GM23248 (cell line): ENCODE results near the gene ADAM12. TPM values are rescaled to one million over a fixed set of nuclear protein-coding genes. Genes with fewer than 3 reads are reported as not detected.
A peak's percentile ranks its signal among the peaks of the same experiment; 100 is the strongest.

Source experiments
- DNase-seq: peaks from one replicate; pipeline ENCODE4 v3.0.0-alpha.2; 2015
- H2AFZ ChIP-seq: fragments of 200-600 bp; sonication (generic); 2 replicates; pipeline ENCODE4 v1.6.1; 2016; ENCODE audit warnings: antibody characterized with exemption
- H3F3A ChIP-seq: fragments of 200-600 bp; sonication (generic); 2 replicates; pipeline ENCODE4 v1.6.1; 2016; ENCODE audit warnings: mild to moderate bottlenecking, antibody characterized with exemption, mixed run types; ENCODE audit not compliant: insufficient read depth
- H3K27ac ChIP-seq: fragments of 200-600 bp; sonication (generic); 2 replicates; pipeline ENCODE4 v1.5.1; 2016; ENCODE audit warnings: mild to moderate bottlenecking
- H3K27me3 ChIP-seq: fragments of 200-600 bp; sonication (generic); replicated peaks from 2 replicates; pipeline ENCODE4 v1.6.1; 2016; ENCODE audit warnings: mild to moderate bottlenecking; ENCODE audit not compliant: insufficient read depth
- H3K36me3 ChIP-seq: fragments of 200-600 bp; sonication (generic); 2 replicates; pipeline ENCODE4 v1.6.1; 2016; ENCODE audit warnings: low read depth, mild to moderate bottlenecking
- H3K4me1 ChIP-seq: fragments of 200-600 bp; sonication (generic); 2 replicates; pipeline ENCODE4 v1.6.1; 2016; ENCODE audit warnings: mild to moderate bottlenecking; ENCODE audit not compliant: insufficient read depth
- H3K4me2 ChIP-seq: fragments of 200-600 bp; sonication (generic); one replicate; pipeline ENCODE4 v1.6.1; 2016; ENCODE audit warnings: mild to moderate bottlenecking; ENCODE audit not compliant: unreplicated experiment
- H3K4me3 ChIP-seq: fragments of 200-600 bp; sonication (generic); 2 replicates; pipeline ENCODE4 v1.5.1; 2016; ENCODE audit warnings: mild to moderate bottlenecking
- H3K79me2 ChIP-seq: fragments of 200-600 bp; sonication (generic); 2 replicates; pipeline ENCODE4 v1.6.1; 2016; ENCODE audit warnings: mild to moderate bottlenecking; ENCODE audit not compliant: insufficient read depth
- H3K9ac ChIP-seq: fragments of 200-600 bp; sonication (generic); 2 replicates; pipeline ENCODE4 v1.6.1; 2016; ENCODE audit warnings: mild to moderate bottlenecking
- H3K9me2 ChIP-seq: fragments of 200-600 bp; sonication (generic); 2 replicates; pipeline ENCODE4 v1.6.1; 2016; ENCODE audit warnings: mixed run types, mild to moderate bottlenecking, moderate library complexity; ENCODE audit not compliant: insufficient read depth
- H3K9me3 ChIP-seq: fragments of 200-600 bp; sonication (generic); one replicate; pipeline ENCODE4 v1.6.1; 2017; ENCODE audit warnings: low read depth
- H4K20me1 ChIP-seq: fragments of 200-600 bp; sonication (generic); 2 replicates; pipeline ENCODE4 v1.6.0; 2016; ENCODE audit not compliant: insufficient read depth
- EZH2 ChIP-seq: fragments of 200-600 bp; sonication (generic); IDR thresholded peaks from 2 replicates; pipeline ENCODE4 v1.6.1; 2018; ENCODE audit warnings: antibody characterized with exemption, mild to moderate bottlenecking; ENCODE audit not compliant: insufficient read depth, poor library complexity, severe bottlenecking
- EZH2phosphoT487 ChIP-seq: fragments of 200-600 bp; sonication (generic); IDR thresholded peaks from 2 replicates; pipeline ENCODE4 v1.6.1; 2018; ENCODE audit warnings: antibody characterized with exemption, moderate library complexity, mild to moderate bottlenecking, low read depth; ENCODE audit not compliant: insufficient read depth
- WGBS, 2 experiments: methylation state at CpG; one replicate each; pipeline ENCODE4 v1.1.6; 2015 to 2017; ENCODE audit warnings: low lambda C conversion rate in 2 of 2, low coverage in 1 of 2; ENCODE audit errors: missing lambda C conversion rate in 2 of 2; 5-methylcytosine and 5-hydroxymethylcytosine counted together
- in situ Hi-C: fragments of 300-500 bp; cut with MboI; formaldehyde crosslinking; loops from 2 replicates; pipeline ENCODE4 v1.15.0; 2020
- polyA plus RNA-seq: library from polyadenylated mRNA; unstranded; fragments of >200 nt; fragmentation: Nextera tagmentation; extraction: Ambion mirVana; gene quantifications from 2 replicates; pipeline ENCODE4 v1.2.1, GENCODE V29; 2016
- total RNA-seq: library from RNA; depleted of rRNA; stranded (reverse); fragments of >200 nt; shearing (Covaris generic); gene quantifications from 2 replicates; pipeline ENCODE4 v1.2.3, GENCODE V29; 2014

Gene ADAM12
- total and polyA plus RNA-seq, 2 experiments from 2014 or later = 58.4 to 127 TPM

DNA sequence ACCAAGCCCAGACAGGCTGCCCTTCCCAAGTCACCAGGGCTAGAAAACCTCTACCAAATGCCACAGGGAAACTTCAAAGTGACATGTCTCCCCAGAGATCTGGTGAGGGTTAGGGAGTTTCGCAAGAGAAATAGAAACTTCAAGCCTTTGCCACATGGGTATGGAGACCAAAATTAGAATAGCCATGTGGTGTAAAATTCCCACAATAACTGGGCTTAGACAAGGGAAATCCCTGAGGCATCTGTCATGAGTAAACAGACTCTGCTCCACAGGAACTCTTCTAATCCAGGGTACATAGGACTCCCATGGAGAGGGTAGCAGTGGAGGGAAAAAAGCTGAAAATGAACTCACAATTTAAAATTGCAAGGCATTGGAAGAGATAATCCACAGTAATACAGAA lies 14.3 kb downstream of the ADAM12 start:
- in situ Hi-C loops = no loop called here
- no peaks in the 10 kb centered on the region for H3K27me3 ChIP-seq
- no peak for TF ChIP-seq EZH2phosphoT487
- TF ChIP-seq EZH2 = no peak
- H4K20me1 ChIP-seq = no peaks in the 10 kb centered on the region
- H3K4me3 ChIP-seq = no peak overlapping the region
- no peaks in the 10 kb centered on the region for H3K9me2 ChIP-seq
- peak overlapping the region; percentile 35 for H3K27ac ChIP-seq
- no peak overlapping the region for H3K4me2 ChIP-seq
- 68 to 82% methylated on average over 1 of the region's 1 CpG for WGBS, 2 experiments
- peaks cover 28% of the 10 kb centered on the region for H3F3A ChIP-seq
- DNase-seq = peak; percentile 53
- H3K4me1 ChIP-seq = peaks cover 38% of the 10 kb centered on the region
- H3K9me3 ChIP-seq = no peaks in the 10 kb centered on the region
- no peak overlapping the region for H3K9ac ChIP-seq
- H2AFZ ChIP-seq = no peak overlapping the region
- peaks cover 100% of the 10 kb centered on the region for H3K79me2 ChIP-seq
- H3K36me3 ChIP-seq = peaks cover 7% of the 10 kb centered on the region

- Histone ChIP-seq H3K9me3 (no peaks in the 10 kb centered on the region), H3K79me2 (peaks cover 100% of the 10 kb centered on the region), H3K4me1 (peaks cover 38% of the 10 kb centered on the region), H3K27me3 (no peaks in the 10 kb centered on the region), H3K27ac (peak overlapping the region; percentile 35), H3K9me2 (no peaks in the 10 kb centered on the region), H3F3A (peaks cover 36% of the 10 kb centered on the region), H3K9ac (no peak overlapping the region), H3K4me3 (no peak overlapping the region), H3K4me2 (peak overlapping the region; percentile 2), H4K20me1 (no peaks in the 10 kb centered on the region), H2AFZ (no peak overlapping the region), H3K36me3 (peaks cover 7% of the 10 kb centered on the region)
- WGBS, 2 experiments = 58 to 61% methylated on average over 4 of the region's 4 CpGs
- peak; percentile 54 for DNase-seq
- in situ Hi-C loops = no loop called here
- TF ChIP-seq EZH2 (no peak), EZH2phosphoT487 (no peak)
These were observed 15.1 kb downstream of the ADAM12 start for GRCh38 chr10:126373147-126373546.

DNA sequence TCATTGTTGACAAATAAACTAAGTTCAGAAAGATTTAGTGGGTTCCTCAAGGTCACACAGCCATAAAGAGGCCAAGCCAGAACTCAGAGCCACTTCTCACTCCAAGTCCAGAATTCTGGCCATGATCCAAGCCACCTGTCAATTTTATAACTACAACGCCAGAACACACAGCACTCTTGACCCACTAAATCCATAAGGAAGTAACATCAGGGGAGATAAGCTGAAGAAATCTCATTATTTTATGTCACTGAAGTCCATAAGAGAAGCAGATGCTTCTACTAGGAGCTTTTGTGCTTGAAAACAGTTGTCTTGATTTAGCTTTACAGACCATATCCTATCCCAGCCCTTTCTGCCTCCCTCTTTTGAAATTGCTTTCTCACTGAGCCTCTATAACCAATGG lies 15.9 kb downstream of the ADAM12 start:
- Histone ChIP-seq H3K79me2 (peaks cover 100% of the 10 kb centered on the region), H3K4me3 (no peak overlapping the region), H3K27me3 (no peaks in the 10 kb centered on the region), H3K27ac (no peak overlapping the region), H3K9me2 (no peaks in the 10 kb centered on the region), H3K9me3 (no peaks in the 10 kb centered on the region), H3K4me1 (peaks cover 34% of the 10 kb centered on the region), H3F3A (peaks cover 42% of the 10 kb centered on the region), H4K20me1 (no peaks in the 10 kb centered on the region), H3K9ac (no peak overlapping the region), H2AFZ (no peak overlapping the region), H3K36me3 (peaks cover 7% of the 10 kb centered on the region), H3K4me2 (no peak overlapping the region)
- DNase-seq = no peak
- TF ChIP-seq EZH2 (no peak), EZH2phosphoT487 (no peak)
- in situ Hi-C loops = no loop called here
- WGBS, 2 experiments = 90 to 95% methylated on average over 1 of the region's 1 CpG

DNA sequence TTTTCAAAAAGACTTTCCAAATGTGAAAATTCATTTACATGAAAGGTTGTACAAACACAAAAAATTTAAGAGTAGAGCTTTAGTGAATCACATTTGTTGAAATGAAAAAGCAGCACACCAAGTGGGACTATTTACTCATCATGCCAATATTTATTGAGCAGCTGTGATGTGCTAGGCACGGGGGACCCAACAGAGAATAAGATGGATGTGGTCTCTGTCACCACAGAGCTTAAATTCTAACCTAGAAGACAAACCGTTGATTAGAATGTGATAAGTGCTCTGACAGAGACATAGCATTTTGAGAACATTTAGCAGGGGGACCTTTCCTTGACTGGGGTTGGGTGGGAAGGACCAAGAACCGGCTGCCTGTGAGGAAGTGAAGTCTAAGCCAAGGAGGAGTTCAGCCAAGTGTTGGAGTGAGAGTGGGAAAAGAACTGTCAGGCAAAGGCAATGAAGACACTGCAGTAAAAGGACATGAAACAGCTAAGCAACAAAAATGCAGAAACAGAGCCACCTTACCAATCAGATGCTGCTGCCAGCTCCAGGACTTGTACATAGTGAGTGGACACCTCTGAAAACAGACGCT lies 19.1 kb downstream of the ADAM12 start:
- peaks cover 17% of the 10 kb centered on the region for H3K4me1 ChIP-seq
- H3K4me3 ChIP-seq = no peak overlapping the region
- no peak for DNase-seq
- 31 to 32% methylated on average over 3 to 4 of the region's 4 CpGs for WGBS, 2 experiments
- H4K20me1 ChIP-seq = no peaks in the 10 kb centered on the region
- H3K27ac ChIP-seq = no peak overlapping the region
- peaks cover 100% of the 10 kb centered on the region for H3K79me2 ChIP-seq
- no peaks in the 10 kb centered on the region for H3K9me2 ChIP-seq
- H3K9me3 ChIP-seq = no peaks in the 10 kb centered on the region
- no peak overlapping the region for H3K9ac ChIP-seq
- H3K27me3 ChIP-seq = no peaks in the 10 kb centered on the region
- in situ Hi-C loops = no loop called here
- H3K36me3 ChIP-seq = no peaks in the 10 kb centered on the region
- no peak overlapping the region for H3K4me2 ChIP-seq
- peaks cover 30% of the 10 kb centered on the region for H3F3A ChIP-seq
- no peak overlapping the region for H2AFZ ChIP-seq
- TF ChIP-seq EZH2phosphoT487 = no peak
- no peak for TF ChIP-seq EZH2

DNA sequence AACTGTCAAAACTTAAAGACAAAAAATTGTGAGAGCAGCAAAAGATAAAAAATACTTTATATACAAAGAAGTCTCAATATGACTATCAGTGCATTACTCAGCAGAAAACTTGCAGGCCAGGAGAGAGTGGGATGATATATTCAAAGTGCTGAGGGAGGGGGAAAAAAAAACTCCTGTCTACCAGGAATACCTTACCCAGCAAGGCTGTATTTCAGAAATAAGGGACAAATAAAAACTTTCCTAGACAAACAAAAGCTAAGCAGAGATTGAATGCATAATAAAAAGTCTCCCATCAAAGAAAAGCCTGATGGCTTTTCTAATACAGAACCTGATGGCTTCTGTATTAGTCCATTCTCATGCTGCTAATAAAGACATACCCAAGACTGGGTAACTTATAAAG lies 31.1 kb downstream of the ADAM12 start:
- H3K79me2 ChIP-seq = peaks cover 100% of the 10 kb centered on the region
- H3K4me2 ChIP-seq = no peak overlapping the region
- H3K27ac ChIP-seq = no peak overlapping the region
- H3K9ac ChIP-seq = no peak overlapping the region
- no peaks in the 10 kb centered on the region for H4K20me1 ChIP-seq
- H3K36me3 ChIP-seq = peaks cover 12% of the 10 kb centered on the region
- no peak for TF ChIP-seq EZH2
- no peak for TF ChIP-seq EZH2phosphoT487
- no peak overlapping the region for H2AFZ ChIP-seq
- DNase-seq = no peak
- H3K9me2 ChIP-seq = no peaks in the 10 kb centered on the region
- no peak overlapping the region for H3K4me3 ChIP-seq
- H3K4me1 ChIP-seq = no peaks in the 10 kb centered on the region
- no peaks in the 10 kb centered on the region for H3K27me3 ChIP-seq
- H3K9me3 ChIP-seq = no peaks in the 10 kb centered on the region
- in situ Hi-C loops = no loop called here
- H3F3A ChIP-seq = no peaks in the 10 kb centered on the region; the same call in 1 of the 2 replicates
